Lower leg skin (tissue), 3 donors: ENCODE measurements around the gene EHD4.

Experiments used
- POLR2A ChIP-seq, 2 donors: fragments of 450-650 bp; IDR thresholded peaks; one replicate each; pipeline ENCODE4 v1.6.1; 2016 to 2017; ENCODE audit warnings: antibody characterized with exemption in 2 of 2, mild to moderate bottlenecking in 1 of 2, moderate library complexity in 1 of 2
- TF ChIP-seq, protein P1 (sequence below), 3 donors: fragments of 450-650 bp; IDR thresholded peaks; one replicate each; pipeline ENCODE4 v1.5.1; 2016; ENCODE audit warnings: antibody characterized with exemption in 3 of 3, mild to moderate bottlenecking in 3 of 3, moderate library complexity in 2 of 3

DNA sequence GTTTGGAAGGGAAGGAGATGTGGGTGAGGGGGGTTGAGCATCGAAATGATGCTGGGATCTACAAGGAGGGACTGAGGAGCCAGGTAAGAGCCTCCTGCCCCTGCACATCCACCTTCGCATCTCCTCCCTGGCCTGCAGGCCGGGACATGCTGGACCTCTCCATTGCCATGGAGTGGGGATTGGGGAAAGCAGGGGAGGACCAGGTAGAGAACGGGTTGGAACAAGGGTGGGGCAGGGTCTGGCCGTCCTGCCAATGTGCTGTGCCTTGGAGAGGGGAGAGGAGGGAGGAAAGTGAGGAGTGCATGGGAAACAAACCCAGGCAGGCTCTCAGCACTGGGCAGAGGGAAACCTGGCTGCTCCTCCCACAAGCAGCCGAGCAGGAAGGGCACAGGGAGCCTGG is 123.2 kb downstream of the EHD4 start:
- TF ChIP-seq, protein P1, sequence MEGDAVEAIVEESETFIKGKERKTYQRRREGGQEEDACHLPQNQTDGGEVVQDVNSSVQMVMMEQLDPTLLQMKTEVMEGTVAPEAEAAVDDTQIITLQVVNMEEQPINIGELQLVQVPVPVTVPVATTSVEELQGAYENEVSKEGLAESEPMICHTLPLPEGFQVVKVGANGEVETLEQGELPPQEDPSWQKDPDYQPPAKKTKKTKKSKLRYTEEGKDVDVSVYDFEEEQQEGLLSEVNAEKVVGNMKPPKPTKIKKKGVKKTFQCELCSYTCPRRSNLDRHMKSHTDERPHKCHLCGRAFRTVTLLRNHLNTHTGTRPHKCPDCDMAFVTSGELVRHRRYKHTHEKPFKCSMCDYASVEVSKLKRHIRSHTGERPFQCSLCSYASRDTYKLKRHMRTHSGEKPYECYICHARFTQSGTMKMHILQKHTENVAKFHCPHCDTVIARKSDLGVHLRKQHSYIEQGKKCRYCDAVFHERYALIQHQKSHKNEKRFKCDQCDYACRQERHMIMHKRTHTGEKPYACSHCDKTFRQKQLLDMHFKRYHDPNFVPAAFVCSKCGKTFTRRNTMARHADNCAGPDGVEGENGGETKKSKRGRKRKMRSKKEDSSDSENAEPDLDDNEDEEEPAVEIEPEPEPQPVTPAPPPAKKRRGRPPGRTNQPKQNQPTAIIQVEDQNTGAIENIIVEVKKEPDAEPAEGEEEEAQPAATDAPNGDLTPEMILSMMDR (IDR thresholded peaks at IDR 0.05): no peak
- TF ChIP-seq POLR2A (IDR thresholded peaks at IDR 0.05): no peak
